CD4-positive, alpha-beta T cell (primary cell): ENCODE data around the gene XKR7. TPM values are rescaled to one million over a fixed set of nuclear protein-coding genes. Genes with fewer than 3 reads are reported as not detected.

Experiments used
- ATAC-seq: fragments of 200-7000 bp; cut with Tn5 transposase; one replicate; pipeline ENCODE4 v1.10.0; 2022; ENCODE audit warnings: mild to moderate bottlenecking; ENCODE audit not compliant: poor library complexity
- CTCF ChIA-PET: fragments of 350-600 bp; sonication (Branson Sonifier 250); formaldehyde crosslinking; loops from one replicate; lab custom pipeline; 2021; ENCODE audit warnings: antibody characterized with exemption, inconsistent platforms; lab: Charles Lee
- POLR2A ChIA-PET: fragments of 350-600 bp; sonication (Branson Sonifier 250); formaldehyde crosslinking; loops from one replicate; lab custom pipeline; 2021; ENCODE audit warnings: antibody characterized with exemption, inconsistent platforms; lab: Charles Lee
- DNase-seq, 14 experiments: peaks; one replicate each; pipeline ENCODE4 v3.0.0-alpha.2; 2013 to 2020; ENCODE audit warnings: mixed read lengths in 2 of 14
- H3K27ac ChIP-seq, 2 donors: one replicate each; pipeline versions ENCODE4 v1.5.1 to v1.7.0; 2013; ENCODE audit warnings: low read length in 2 of 2, low read depth in 1 of 2, mild to moderate bottlenecking in 1 of 2
- H3K27me3 ChIP-seq, 2 experiments: 1 replicate in 1 of 2; 2 replicates in 1 of 2; pipeline versions ENCODE4 v1.6.1 to v1.7.0; 2013; ENCODE audit warnings: low read length in 2 of 2, control low read depth in 1 of 2, mild to moderate bottlenecking in 1 of 2, moderate library complexity in 1 of 2; ENCODE audit not compliant: insufficient read depth in 2 of 2, control insufficient read depth in 1 of 2
- H3K36me3 ChIP-seq: one replicate; pipeline ENCODE4 v1.6.1; 2013; ENCODE audit warnings: low read length, control low read depth; ENCODE audit not compliant: insufficient read depth
- H3K4me1 ChIP-seq: one replicate; pipeline ENCODE4 v1.6.1; 2013; ENCODE audit warnings: low read length, control low read depth; ENCODE audit not compliant: insufficient read depth
- H3K4me3 ChIP-seq: one replicate; pipeline ENCODE4 v1.5.1; 2013; ENCODE audit warnings: mild to moderate bottlenecking, low read length, moderate library complexity
- H3K9me3 ChIP-seq, 2 experiments: 1 replicate in 1 of 2; 2 replicates in 1 of 2; pipeline versions ENCODE4 v1.6.1 to v1.7.0; 2013; ENCODE audit warnings: low read length in 2 of 2, mild to moderate bottlenecking in 2 of 2, control low read depth in 1 of 2, moderate library complexity in 1 of 2; ENCODE audit not compliant: control insufficient read depth in 1 of 2, insufficient read depth in 1 of 2
- H3K27ac Mint-ChIP-seq: one replicate; pipeline ENCODE4 v1.8.0; 2020; ENCODE audit warnings: mixed read lengths
- H3K27me3 Mint-ChIP-seq: one replicate; pipeline ENCODE4 v1.8.0; 2021; ENCODE audit warnings: mixed read lengths
- H3K36me3 Mint-ChIP-seq: one replicate; pipeline ENCODE4 v1.8.0; 2021; ENCODE audit warnings: low read depth, mixed read lengths
- H3K4me1 Mint-ChIP-seq: one replicate; pipeline ENCODE4 v1.8.0; 2021; ENCODE audit warnings: low read depth, mixed read lengths
- H3K4me3 Mint-ChIP-seq: one replicate; pipeline ENCODE4 v1.8.0; 2020; ENCODE audit warnings: mild to moderate bottlenecking, mixed read lengths
- H3K9me3 Mint-ChIP-seq: one replicate; pipeline ENCODE4 v1.8.0; 2020; ENCODE audit warnings: mixed read lengths
- CTCF ChIP-seq: fragments of 200-600 bp; IDR thresholded peaks from one replicate; pipeline ENCODE4 v1.8.0; 2022; ENCODE audit warnings: antibody characterized with exemption, mild to moderate bottlenecking
- intact Hi-C, 2 experiments: fragments of 100-400 bp; cut with DNase I in 1 of 2; cut with micrococcal nuclease in 1 of 2; formaldehyde crosslinking; loops; one replicate each; pipeline versions ENCODE4 v1.15.1 to v1.9.0; 2023 to 2025; cut with DNase I, micrococcal nuclease
- total RNA-seq, 174 experiments: library from RNA in 2 of 174; stranded (reverse) in 2 of 174; gene quantifications; one replicate each; pipeline ENCODE4 v1.2.3 and lab custom pipeline; 2021 to 2026

XKR7 gene
- total RNA-seq, 2 experiments from 2014 or later: not detected

- H3K27ac Mint-ChIP-seq: no peak overlapping the region
- peaks cover 38% of the 10 kb centered on the region for H3K27me3 Mint-ChIP-seq
- Histone ChIP-seq H3K4me1 (no peaks in the 10 kb centered on the region), H3K9me3 (no peaks in the 10 kb centered on the region), H3K27me3 (peaks cover 0 to 8% of the 10 kb centered on the region in 2 experiments), H3K27ac (no peak overlapping the region), H3K4me3 (no peak overlapping the region), H3K36me3 (no peaks in the 10 kb centered on the region)
- no peaks in the 10 kb centered on the region for H3K9me3 Mint-ChIP-seq
- H3K4me3 Mint-ChIP-seq: no peak overlapping the region
- ATAC-seq (no peak), DNase-seq (no peak)
- no peaks in the 10 kb centered on the region for H3K4me1 Mint-ChIP-seq
- intact Hi-C loops: no loop called here
- ChIA-PET POLR2A (no interaction called here), CTCF (no interaction called here)
- no peak for TF ChIP-seq CTCF
- H3K36me3 Mint-ChIP-seq: no peaks in the 10 kb centered on the region
Measured at GRCh38 chr20:31981784-31982183, 13.8 kb downstream of the XKR7 start.

- no peak for TF ChIP-seq CTCF
- Histone ChIP-seq H3K9me3 (no peaks in the 10 kb centered on the region), H3K36me3 (no peaks in the 10 kb centered on the region), H3K4me3 (no peak overlapping the region), H3K4me1 (no peaks in the 10 kb centered on the region), H3K27ac (no peak overlapping the region), H3K27me3 (peaks cover 0 to 6% of the 10 kb centered on the region in 2 experiments)
- Mint-ChIP-seq H3K4me3 (no peak overlapping the region), H3K36me3 (no peaks in the 10 kb centered on the region), H3K9me3 (no peaks in the 10 kb centered on the region), H3K27ac (no peak overlapping the region), H3K4me1 (no peaks in the 10 kb centered on the region), H3K27me3 (peaks cover 19% of the 10 kb centered on the region)
- DNase-seq (no peak), ATAC-seq (no peak)
- POLR2A ChIA-PET: no interaction called here
- intact Hi-C loops: no loop called here
- CTCF ChIA-PET: no interaction called here
Measured at GRCh38 chr20:31984981-31985471, 17.1 kb downstream of the XKR7 start.

- Mint-ChIP-seq H3K27me3 (peaks cover 12% of the 10 kb centered on the region), H3K4me3 (no peak overlapping the region), H3K9me3 (no peaks in the 10 kb centered on the region), H3K4me1 (no peaks in the 10 kb centered on the region), H3K27ac (no peak overlapping the region), H3K36me3 (no peaks in the 10 kb centered on the region)
- DNase-seq (no peak), ATAC-seq (no peak)
- Histone ChIP-seq H3K9me3 (no peaks in the 10 kb centered on the region), H3K4me3 (no peak overlapping the region), H3K27me3 (no peaks in the 10 kb centered on the region), H3K36me3 (no peaks in the 10 kb centered on the region), H3K4me1 (no peaks in the 10 kb centered on the region), H3K27ac (no peak overlapping the region)
- ChIA-PET POLR2A (no interaction called here), CTCF (no interaction called here)
- TF ChIP-seq CTCF: no peak
- intact Hi-C loops: no loop called here
Measured at GRCh38 chr20:31987744-31988143, 19.8 kb downstream of the XKR7 start.
